Lung (tissue), 12 donors: Measurements from ENCODE around the gene GPR155. TPM values are rescaled to one million over a fixed set of nuclear protein-coding genes. Genes with fewer than 3 reads are reported as not detected.

Experiments
- ATAC-seq: fragments of 200-7000 bp; cut with Tn5 transposase; one replicate; pipeline ENCODE4 v1.9.1; 2020; ENCODE audit warnings: moderate number of reproducible peaks; ENCODE audit not compliant: insufficient read depth, low FRiP score
- DNase-seq, 3 donors: peaks; one replicate each; pipeline ENCODE4 v3.0.0-alpha.2; 2013 to 2017
- H3K27ac ChIP-seq, 2 donors: one replicate each; pipeline ENCODE4 v1.5.1; 2013; ENCODE audit warnings: mild to moderate bottlenecking in 2 of 2, moderate library complexity in 2 of 2, control low read depth in 1 of 2, inconsistent platforms in 1 of 2, low read depth in 1 of 2, low read length in 1 of 2
- H3K27me3 ChIP-seq, 3 donors: one replicate each; pipeline ENCODE4 v1.5.1; 2013; ENCODE audit warnings: low read length in 2 of 3; ENCODE audit not compliant: control insufficient read depth in 3 of 3, insufficient read depth in 3 of 3
- H3K36me3 ChIP-seq, 4 donors: one replicate each; pipeline ENCODE4 v1.5.1; 2013; ENCODE audit warnings: low read length in 4 of 4, mild to moderate bottlenecking in 1 of 4, moderate library complexity in 1 of 4; ENCODE audit not compliant: control insufficient read depth in 4 of 4, insufficient read depth in 4 of 4
- H3K4me1 ChIP-seq, 5 donors: one replicate each; pipeline ENCODE4 v1.5.1; 2013; ENCODE audit warnings: low read length in 5 of 5, mild to moderate bottlenecking in 2 of 5, moderate library complexity in 1 of 5; ENCODE audit not compliant: control insufficient read depth in 5 of 5, insufficient read depth in 5 of 5
- H3K4me3 ChIP-seq: one replicate; pipeline ENCODE4 v1.5.1; 2013; ENCODE audit warnings: mild to moderate bottlenecking, control low read depth, moderate library complexity
- H3K9ac ChIP-seq, 2 donors: one replicate each; pipeline ENCODE4 v1.5.1; 2013; ENCODE audit warnings: low read length in 2 of 2, control low read depth in 1 of 2; ENCODE audit not compliant: insufficient read depth in 1 of 2
- H3K9me3 ChIP-seq, 4 donors: one replicate each; pipeline ENCODE4 v1.5.1; 2013; ENCODE audit warnings: low read length in 3 of 4, mild to moderate bottlenecking in 1 of 4, moderate library complexity in 1 of 4; ENCODE audit not compliant: control insufficient read depth in 4 of 4, insufficient read depth in 3 of 4
- WGBS, 2 donors: extraction: QIAGEN DNeasy Blood & Tissue Kit; methylation state at CpG; one replicate each; pipeline ENCODE4 v1.1.7; 2013; 5-methylcytosine and 5-hydroxymethylcytosine counted together
- polyA plus RNA-seq, 2 donors: library from polyadenylated mRNA; stranded (reverse); fragments of 200-250 nt; gene quantifications; one replicate each; pipeline ENCODE4 v1.2.1, GENCODE V29; 2013
- total RNA-seq, 2 donors: library from RNA; depleted of rRNA in 1 of 2; stranded (reverse); fragments of >200 nt in 1 of 2; gene quantifications; one replicate each; pipeline ENCODE4 v1.2.1, GENCODE V29; 2014 to 2021
- TF ChIP-seq, protein P1 (sequence below): IDR thresholded peaks from 2 replicates; pipeline ENCODE4 v1.5.1; 2012; ENCODE audit warnings: mild to moderate bottlenecking; ENCODE audit errors: control extremely low read depth, extremely low read depth
- donor health status: control.
- donor health status: control.
- donor health status: Bipolar disorder and iron deficiency.
- donor health status: healthy.
- donor health status: DM: yes; HTN: yes; CAD: no.

Gene GPR155
- total and polyA plus RNA-seq, 4 donors: 0.65 to 5.7 (median 2.5) TPM

- no peak for DNase-seq
- Histone ChIP-seq H3K36me3 (no peaks in the 10 kb centered on the region), H3K9ac (no peak overlapping the region), H3K4me3 (no peak overlapping the region), H3K9me3 (peaks cover 0 to 9% (median 4%) of the 10 kb centered on the region in 4 donors), H3K27ac (no peak overlapping the region), H3K4me1 (no peaks in the 10 kb centered on the region), H3K27me3 (no peaks in the 10 kb centered on the region)
- TF ChIP-seq, protein P1, sequence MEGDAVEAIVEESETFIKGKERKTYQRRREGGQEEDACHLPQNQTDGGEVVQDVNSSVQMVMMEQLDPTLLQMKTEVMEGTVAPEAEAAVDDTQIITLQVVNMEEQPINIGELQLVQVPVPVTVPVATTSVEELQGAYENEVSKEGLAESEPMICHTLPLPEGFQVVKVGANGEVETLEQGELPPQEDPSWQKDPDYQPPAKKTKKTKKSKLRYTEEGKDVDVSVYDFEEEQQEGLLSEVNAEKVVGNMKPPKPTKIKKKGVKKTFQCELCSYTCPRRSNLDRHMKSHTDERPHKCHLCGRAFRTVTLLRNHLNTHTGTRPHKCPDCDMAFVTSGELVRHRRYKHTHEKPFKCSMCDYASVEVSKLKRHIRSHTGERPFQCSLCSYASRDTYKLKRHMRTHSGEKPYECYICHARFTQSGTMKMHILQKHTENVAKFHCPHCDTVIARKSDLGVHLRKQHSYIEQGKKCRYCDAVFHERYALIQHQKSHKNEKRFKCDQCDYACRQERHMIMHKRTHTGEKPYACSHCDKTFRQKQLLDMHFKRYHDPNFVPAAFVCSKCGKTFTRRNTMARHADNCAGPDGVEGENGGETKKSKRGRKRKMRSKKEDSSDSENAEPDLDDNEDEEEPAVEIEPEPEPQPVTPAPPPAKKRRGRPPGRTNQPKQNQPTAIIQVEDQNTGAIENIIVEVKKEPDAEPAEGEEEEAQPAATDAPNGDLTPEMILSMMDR: no peak
- 76 to 79% methylated on average over 3 of the region's 3 CpGs for WGBS, 2 donors
- no peak for ATAC-seq
Observed at GRCh38 chr2:174512345-174512744, 25.5 kb upstream of the GPR155 start.

- no peak for ATAC-seq
- no peaks in the 10 kb centered on the region for H3K4me1 ChIP-seq
- DNase-seq: no peak
- H3K9ac ChIP-seq: no peak overlapping the region
- no peak overlapping the region for H3K4me3 ChIP-seq
- TF ChIP-seq, protein P1: no peak
- H3K9me3 ChIP-seq: peaks cover 0 to 9% (median 6%) of the 10 kb centered on the region in 4 donors
- H3K36me3 ChIP-seq: no peaks in the 10 kb centered on the region
- WGBS, 2 donors: 54 to 58% methylated on average over 5 of the region's 5 CpGs
- no peak overlapping the region for H3K27ac ChIP-seq
- H3K27me3 ChIP-seq: no peaks in the 10 kb centered on the region
Observed at GRCh38 chr2:174511580-174512260, 24.9 kb upstream of the GPR155 start.

DNA sequence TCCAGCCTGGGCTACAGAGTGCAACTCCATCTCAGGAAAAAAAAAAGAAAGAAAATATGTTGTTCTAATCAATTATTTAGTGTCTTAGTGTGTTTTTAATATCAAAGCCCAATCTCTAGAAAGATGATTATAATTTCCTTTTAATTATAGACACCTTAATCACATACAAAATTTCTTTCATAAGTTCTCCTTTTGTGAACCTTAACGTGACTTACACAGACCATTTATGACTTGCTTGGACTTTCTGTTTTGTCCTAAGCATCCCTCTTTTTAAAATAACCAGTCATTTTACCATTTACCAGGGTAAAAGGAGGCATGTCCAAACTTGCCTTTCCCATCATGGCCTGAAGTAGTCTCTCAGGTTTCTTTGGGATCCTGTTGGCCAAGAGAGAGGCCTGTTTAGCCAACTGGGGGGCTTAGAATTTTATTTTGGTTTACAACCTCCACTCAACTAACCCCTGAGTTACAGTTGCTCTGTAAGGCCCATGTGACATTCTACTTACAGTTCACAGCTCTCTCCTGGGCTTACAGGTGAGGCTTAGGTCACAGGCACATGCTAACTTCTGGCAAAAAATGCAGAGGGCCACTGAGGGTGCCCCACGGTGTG, 23.9 kb upstream of the GPR155 start:
- Histone ChIP-seq H3K27me3 (no peaks in the 10 kb centered on the region), H3K9ac (no peak overlapping the region), H3K36me3 (no peaks in the 10 kb centered on the region), H3K4me3 (no peak overlapping the region), H3K4me1 (no peaks in the 10 kb centered on the region), H3K27ac (no peak overlapping the region), H3K9me3 (peaks cover 0 to 9% (median 6%) of the 10 kb centered on the region in 4 donors)
- DNase-seq: peak in 1 of 3 donors; percentile 36
- ATAC-seq: no peak
- TF ChIP-seq, protein P1: no peak
- 42 to 43% methylated on average over 2 of the region's 2 CpGs for WGBS, 2 donors
